Testis (tissue), 3 donors: ENCODE results near the gene C11orf24. TPM values are rescaled to one million over a fixed set of nuclear protein-coding genes. Genes with fewer than 3 reads are reported as not detected.
"Not testable (repeated sequence)": the region's sequence is repeated elsewhere in the genome, so short reads cannot be mapped to it uniquely, and the experiment has no call there.

Source experiments
- DNase-seq: peaks from one replicate; pipeline ENCODE4 v3.0.0-alpha.2; 2019
- H3K27ac ChIP-seq, 2 donors: fragments of 200-600 bp; sonication (generic); one replicate each; pipeline ENCODE4 v1.5.1; 2019
- H3K27me3 ChIP-seq: fragments of 200-600 bp; sonication (generic); one replicate; pipeline ENCODE4 v1.5.1; 2019
- H3K36me3 ChIP-seq: fragments of 200-600 bp; sonication (generic); one replicate; pipeline ENCODE4 v1.5.1; 2017; ENCODE audit warnings: low read depth; ENCODE audit errors: missing control alignments
- H3K4me1 ChIP-seq: fragments of 200-600 bp; sonication (generic); one replicate; pipeline ENCODE4 v1.5.1; 2019
- H3K4me3 ChIP-seq, 2 donors: fragments of 200-600 bp; sonication (generic); one replicate each; pipeline ENCODE4 v1.5.1; 2017 to 2019
- H3K9me3 ChIP-seq: fragments of 200-600 bp; sonication (generic); one replicate; pipeline ENCODE4 v1.5.1; 2017
- POLR2A ChIP-seq: fragments of 450-650 bp; IDR thresholded peaks from one replicate; pipeline ENCODE4 v1.6.1; 2017; ENCODE audit warnings: antibody characterized with exemption, mild to moderate bottlenecking, moderate library complexity
- WGBS, 2 donors: methylation state at CpG; one replicate each; pipeline ENCODE4 v1.1.5; 2018; 5-methylcytosine and 5-hydroxymethylcytosine counted together
- intact Hi-C: fragments of 100-400 bp; cut with DNase I; formaldehyde crosslinking; loops from one replicate; pipeline ENCODE4 v1.15.1; 2023; ENCODE audit warnings: low total_unique reads
- polyA plus RNA-seq: library from polyadenylated mRNA; stranded (reverse); fragments of 350-450 nt; fragmentation: Illumina TruSeq; extraction: RNeasy Lipid Tissue Mini Kit (QIAGEN cat#74804); gene quantifications from one replicate; pipeline ENCODE4 v1.2.3, GENCODE V29; 2014; ENCODE audit warnings: low read depth, low replicate concordance; ENCODE audit not compliant: insufficient read depth
- total RNA-seq, 2 donors: library from RNA; depleted of rRNA; stranded (reverse); fragments of >200 nt; gene quantifications; one replicate each; pipeline ENCODE4 v1.2.3, GENCODE V29; 2016
- TF ChIP-seq, protein P1 (sequence below), 3 experiments: fragments of 450-650 bp in 2 of 3; fragments of 200-600 bp in 1 of 3; sonication (generic) in 1 of 3; IDR thresholded peaks; one replicate each; pipeline ENCODE4 v1.5.1; 2016 to 2019; ENCODE audit warnings: antibody characterized with exemption in 3 of 3, mild to moderate bottlenecking in 2 of 3, moderate library complexity in 1 of 3

The C11orf24 gene
- total and polyA plus RNA-seq, 3 donors from 2014 or later: 29.6 to 87.7 (median 65.7) TPM

DNA sequence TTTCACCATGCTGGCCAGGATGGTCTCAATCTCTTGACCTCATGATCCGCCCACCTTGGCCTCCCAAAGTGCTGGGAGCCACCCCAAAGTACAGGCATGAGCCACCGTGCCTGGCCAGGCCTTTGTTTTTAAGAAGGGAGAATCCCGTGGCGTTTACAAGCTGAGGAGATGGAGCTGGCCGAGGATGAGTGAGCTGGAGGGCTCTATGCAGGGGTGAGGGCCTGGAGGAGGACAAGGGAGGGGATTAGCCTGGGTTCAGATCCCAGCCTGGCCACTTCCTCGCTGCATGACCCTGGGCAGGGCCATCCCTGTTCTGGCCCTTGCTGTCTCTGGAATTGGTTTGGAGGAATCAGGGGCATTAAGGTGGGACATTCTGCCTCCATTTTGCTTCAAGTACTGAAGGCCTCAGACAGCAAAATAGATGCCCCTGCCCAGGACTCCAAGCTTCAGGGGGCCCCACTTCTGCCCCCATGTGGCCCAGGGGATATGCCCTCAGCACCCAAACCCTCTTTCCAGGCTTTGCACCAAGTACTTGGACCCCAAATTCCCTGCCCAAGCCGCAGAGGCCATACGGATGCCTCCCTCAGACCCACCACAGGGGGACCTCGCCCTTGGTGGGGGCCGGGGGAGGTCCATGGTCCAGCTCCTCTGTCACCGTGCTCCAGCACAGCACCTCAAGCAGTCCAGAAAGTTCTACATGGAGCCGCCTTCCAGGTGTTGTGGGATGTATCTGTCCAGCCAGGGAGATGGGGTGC, 28.5 kb upstream of the C11orf24 start:
- Histone ChIP-seq H3K9me3 (no peaks in the 10 kb centered on the region), H3K4me3 (no peak overlapping the region), H3K27me3 (no peaks in the 10 kb centered on the region), H3K4me1 (peaks cover 6% of the 10 kb centered on the region), H3K36me3 (no peaks in the 10 kb centered on the region), H3K27ac (no peak overlapping the region)
- intact Hi-C loops: loop anchor here (5.0 kb wide), 1 partner anchor 38 kb away; no protein-coding TSS in a partner anchor
- no peak for TF ChIP-seq POLR2A
- TF ChIP-seq, protein P1, sequence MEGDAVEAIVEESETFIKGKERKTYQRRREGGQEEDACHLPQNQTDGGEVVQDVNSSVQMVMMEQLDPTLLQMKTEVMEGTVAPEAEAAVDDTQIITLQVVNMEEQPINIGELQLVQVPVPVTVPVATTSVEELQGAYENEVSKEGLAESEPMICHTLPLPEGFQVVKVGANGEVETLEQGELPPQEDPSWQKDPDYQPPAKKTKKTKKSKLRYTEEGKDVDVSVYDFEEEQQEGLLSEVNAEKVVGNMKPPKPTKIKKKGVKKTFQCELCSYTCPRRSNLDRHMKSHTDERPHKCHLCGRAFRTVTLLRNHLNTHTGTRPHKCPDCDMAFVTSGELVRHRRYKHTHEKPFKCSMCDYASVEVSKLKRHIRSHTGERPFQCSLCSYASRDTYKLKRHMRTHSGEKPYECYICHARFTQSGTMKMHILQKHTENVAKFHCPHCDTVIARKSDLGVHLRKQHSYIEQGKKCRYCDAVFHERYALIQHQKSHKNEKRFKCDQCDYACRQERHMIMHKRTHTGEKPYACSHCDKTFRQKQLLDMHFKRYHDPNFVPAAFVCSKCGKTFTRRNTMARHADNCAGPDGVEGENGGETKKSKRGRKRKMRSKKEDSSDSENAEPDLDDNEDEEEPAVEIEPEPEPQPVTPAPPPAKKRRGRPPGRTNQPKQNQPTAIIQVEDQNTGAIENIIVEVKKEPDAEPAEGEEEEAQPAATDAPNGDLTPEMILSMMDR (IDR thresholded peaks at IDR 0.05): no peak
- DNase-seq: no peak
- WGBS, 2 donors: 85 to 90% methylated on average over 11 to 12 of the region's 12 CpGs

DNA sequence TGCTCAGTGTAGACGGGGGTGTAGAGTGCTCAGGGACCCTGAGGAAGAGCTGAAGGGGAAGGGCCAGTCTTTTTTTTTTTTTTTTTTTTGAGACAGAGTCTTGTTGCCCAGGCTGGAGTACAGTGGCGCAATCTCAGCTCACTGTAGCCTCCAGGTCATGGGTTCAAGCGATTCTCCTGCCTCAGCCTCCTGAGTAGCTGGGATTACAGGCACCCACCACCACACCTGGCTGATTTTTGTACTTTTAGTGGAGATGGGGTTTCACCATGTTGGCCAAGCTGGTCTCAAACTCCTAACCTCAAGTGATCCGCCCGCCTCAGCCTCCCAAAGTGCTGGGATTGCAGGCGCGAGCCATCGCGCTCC, 27.7 kb upstream of the C11orf24 start:
- H3K27me3 ChIP-seq, H3K4me1 ChIP-seq, H3K9me3 ChIP-seq, DNase-seq, H3K27ac ChIP-seq, H3K36me3 ChIP-seq, H3K4me3 ChIP-seq, intact Hi-C loops: not testable (repeated sequence)
- 94 to 96% methylated on average over 9 of the region's 9 CpGs for WGBS, 2 donors

DNA sequence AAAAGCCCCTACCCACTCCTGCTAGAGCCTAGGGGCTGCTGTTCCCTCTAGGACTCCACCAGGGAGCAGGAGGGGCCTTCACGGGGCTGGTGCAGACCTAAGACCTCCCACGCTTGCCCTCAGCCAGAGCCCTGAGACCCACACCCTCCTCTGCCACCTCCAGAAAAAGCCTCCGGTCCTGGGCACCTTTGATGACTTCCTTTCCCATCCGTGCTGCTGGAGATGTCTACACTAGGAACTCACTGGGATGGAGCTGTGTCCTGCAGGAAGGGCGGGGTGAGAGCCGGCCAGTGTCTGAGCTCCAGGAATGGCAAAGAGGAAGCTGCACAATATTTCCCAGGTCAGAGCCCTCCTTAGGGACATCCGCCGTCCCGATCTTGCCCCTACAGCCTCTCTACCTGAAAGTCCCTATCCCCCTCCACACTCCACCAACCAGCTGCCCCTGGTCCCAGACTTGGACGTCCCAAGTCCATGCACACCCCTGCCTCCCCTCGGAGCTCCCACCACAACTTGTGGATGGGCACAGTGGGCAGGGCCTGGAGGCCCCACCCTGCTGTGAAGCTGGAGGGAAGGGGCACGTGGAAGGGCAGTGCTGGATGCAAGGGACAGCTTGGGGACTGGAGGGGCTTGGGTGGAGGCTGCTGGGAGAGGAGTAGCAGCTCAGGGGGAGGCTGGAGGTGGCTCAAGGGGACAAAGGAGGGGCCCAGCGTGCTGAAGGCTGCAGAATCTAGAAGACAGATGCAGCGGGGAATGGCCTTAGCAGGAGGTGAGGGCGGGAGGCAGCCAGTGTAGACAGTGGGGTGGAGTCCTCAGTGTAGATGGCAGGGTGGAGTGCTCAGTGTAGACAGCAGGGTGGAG, 27.1 kb upstream of the C11orf24 start:
- no peak overlapping the region for H3K27ac ChIP-seq
- TF ChIP-seq POLR2A: no peak
- TF ChIP-seq, protein P1 (IDR thresholded peaks at IDR 0.05): no peak
- H3K27me3 ChIP-seq: no peaks in the 10 kb centered on the region
- H3K4me3 ChIP-seq: no peak overlapping the region
- intact Hi-C loops: no loop called here
- H3K36me3 ChIP-seq: no peaks in the 10 kb centered on the region
- H3K9me3 ChIP-seq: no peaks in the 10 kb centered on the region
- 73 to 82% methylated on average over 10 to 15 of the region's 15 CpGs for WGBS, 2 donors
- H3K4me1 ChIP-seq: peaks cover 6% of the 10 kb centered on the region
- no peak for DNase-seq

DNA sequence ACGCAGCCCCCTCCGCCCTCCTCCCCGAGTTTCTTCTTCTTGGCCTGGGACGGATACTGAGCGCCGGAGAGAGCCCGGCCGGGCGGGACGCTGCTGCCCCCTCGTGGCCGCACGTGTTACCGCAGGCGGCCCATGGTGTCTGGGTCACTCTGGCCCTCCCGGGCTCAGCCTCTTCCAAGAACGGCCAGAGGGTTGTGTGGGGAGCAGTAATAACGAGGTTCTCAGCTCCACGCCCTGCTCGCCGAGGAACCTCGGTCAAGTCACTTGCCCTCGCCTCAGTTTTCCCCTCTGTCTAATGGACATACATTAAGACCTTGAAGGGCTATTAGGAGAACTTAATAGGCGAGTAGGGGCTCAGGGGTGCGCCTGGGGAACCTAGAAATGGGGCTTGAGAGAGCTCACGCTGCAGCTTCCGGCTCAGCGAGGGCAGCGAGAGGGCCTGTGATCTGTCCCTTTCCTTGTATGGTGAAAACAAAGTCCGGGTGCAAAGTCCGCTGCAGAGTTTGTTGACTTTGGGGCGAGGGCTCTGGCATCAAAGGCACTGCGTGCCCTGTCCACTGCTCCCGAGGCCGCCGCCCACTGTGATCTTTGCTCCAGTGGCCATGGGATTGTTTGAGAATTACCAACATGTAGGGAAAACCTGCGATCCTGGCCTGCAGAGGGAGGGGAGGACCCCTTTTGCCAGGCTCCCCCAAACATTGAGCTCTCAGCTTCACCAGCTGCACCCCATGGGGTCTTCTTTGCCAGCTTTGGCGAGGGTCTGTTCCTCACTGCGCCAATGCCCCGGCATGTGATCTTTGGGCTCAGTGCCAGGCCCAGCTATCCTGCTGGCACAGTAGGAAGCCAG, 26.3 kb upstream of the C11orf24 start:
- Histone ChIP-seq H3K9me3 (no peaks in the 10 kb centered on the region), H3K4me3 (no peak overlapping the region), H3K4me1 (peaks cover 6% of the 10 kb centered on the region), H3K27me3 (no peaks in the 10 kb centered on the region), H3K27ac (no peak overlapping the region), H3K36me3 (no peaks in the 10 kb centered on the region)
- DNase-seq: peak; percentile 82
- TF ChIP-seq, protein P1 (IDR thresholded peaks at IDR 0.05): peak; percentile 91 to 99 (median 94)
- no peak for TF ChIP-seq POLR2A
- intact Hi-C loops: no loop called here
- WGBS, 2 donors: 19 to 26% methylated on average over 22 to 40 of the region's 40 CpGs

DNA sequence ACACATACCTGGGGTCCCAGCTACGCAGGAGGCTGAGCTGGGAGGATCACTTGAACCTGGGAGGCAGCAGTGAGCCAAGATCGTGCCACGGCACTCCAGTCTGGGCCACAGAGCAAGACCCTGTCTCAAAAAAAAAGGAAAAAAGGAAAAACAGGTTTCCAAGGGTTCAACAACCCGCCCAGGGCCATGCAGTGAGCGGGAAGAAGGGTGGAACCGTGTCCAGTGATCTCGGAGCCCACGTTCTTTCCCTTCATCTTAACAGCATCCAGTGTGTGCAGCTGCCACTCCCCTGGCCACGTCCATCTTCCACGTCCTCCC, 25.7 kb upstream of the C11orf24 start:
- H3K36me3 ChIP-seq: no peaks in the 10 kb centered on the region
- no peaks in the 10 kb centered on the region for H3K9me3 ChIP-seq
- H3K4me3 ChIP-seq: no peak overlapping the region
- no peaks in the 10 kb centered on the region for H3K27me3 ChIP-seq
- DNase-seq: no peak
- TF ChIP-seq, protein P1 (IDR thresholded peaks at IDR 0.05): no peak
- TF ChIP-seq POLR2A: no peak
- H3K27ac ChIP-seq: no peak overlapping the region
- intact Hi-C loops: no loop called here
- H3K4me1 ChIP-seq: peaks cover 6% of the 10 kb centered on the region
- WGBS, 2 donors: 26 to 27% methylated on average over 10 of the region's 10 CpGs
